KBM-7 (cell line): ENCODE results near the gene DDIT3.

Experiments
- DNase-seq: peaks from one replicate; pipeline ENCODE4 v3.0.0-alpha.2; 2015
- in situ Hi-C: fragments of 300-500 bp; cut with MboI; formaldehyde crosslinking; loops from 2 replicates; pipeline ENCODE4 v1.14.3; 2020; ENCODE audit warnings: low sequenced_read_pairs, low pct_unique_long_range_greater_than_20kb, mixed read lengths

Gene DDIT3

DNA sequence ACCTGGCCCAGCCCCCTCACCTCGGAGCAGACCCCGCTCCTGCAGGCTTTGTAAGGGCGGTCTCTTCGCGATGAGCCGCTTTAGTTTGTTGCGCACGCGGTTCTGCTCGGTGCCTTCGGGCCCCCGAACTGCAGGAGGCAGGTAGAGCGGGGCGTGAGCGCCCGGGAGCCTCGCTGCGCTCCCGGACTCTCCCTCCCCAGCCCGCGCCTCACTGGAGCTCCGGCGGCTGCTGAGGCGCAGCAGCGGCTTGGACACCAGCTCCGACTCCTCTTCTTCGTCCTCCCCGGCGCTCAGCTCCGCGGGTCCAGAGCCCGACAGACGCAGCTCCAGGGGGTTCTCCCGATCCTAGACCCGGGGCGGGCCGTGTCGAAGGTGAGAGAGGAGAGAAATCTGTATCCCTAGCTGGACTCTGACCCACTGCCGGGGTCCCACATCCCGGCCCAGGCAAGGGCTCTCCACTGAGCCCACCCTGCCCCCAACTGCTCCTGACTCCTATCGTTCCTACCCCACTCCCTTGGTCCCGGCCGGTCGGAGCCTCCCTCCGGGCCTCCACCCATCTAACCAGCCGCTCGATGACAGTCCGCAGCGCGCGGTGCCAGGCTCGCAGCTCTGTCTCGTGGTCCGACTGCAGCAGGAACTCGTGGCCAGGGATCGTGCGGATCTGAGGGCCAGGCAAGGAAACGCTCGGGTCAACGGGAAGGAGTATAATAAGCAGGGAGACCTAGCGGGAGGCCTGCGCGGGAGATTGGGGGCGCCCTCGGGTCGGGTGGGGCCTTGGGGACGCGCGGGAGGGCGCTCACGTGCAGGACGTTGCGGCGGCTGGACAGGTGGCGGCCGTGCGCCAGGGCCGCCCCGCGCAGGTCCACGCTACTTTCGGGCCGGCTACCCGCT, 44.8 kb downstream of the DDIT3 start:
- in situ Hi-C loops = no loop called here

DNA sequence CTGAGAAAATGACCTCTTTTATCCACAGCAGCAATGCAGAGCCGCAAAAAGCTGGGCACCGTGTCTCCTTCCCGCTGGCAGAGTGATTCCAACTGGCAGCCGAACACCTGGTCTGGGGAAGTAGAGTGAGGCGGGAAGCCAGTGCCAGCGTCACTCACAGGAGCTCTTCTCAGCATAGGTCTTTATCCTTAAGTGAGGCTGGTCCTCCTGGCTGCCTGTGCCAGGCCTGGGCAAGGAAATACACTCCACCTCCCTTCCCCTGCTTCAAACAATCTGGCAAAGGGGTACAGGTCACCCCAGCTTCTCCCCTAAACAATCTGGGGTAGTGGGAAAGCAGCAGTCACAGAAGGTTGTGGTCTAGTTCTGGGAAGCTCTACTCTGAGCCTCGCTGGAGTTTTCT, 45.5 kb downstream of the DDIT3 start:
- in situ Hi-C loops = no loop called here
- DNase-seq = no peak

More for the DNA sequence above, 44.8 kb downstream of the DDIT3 start:
- DNase-seq = no peak

DNA sequence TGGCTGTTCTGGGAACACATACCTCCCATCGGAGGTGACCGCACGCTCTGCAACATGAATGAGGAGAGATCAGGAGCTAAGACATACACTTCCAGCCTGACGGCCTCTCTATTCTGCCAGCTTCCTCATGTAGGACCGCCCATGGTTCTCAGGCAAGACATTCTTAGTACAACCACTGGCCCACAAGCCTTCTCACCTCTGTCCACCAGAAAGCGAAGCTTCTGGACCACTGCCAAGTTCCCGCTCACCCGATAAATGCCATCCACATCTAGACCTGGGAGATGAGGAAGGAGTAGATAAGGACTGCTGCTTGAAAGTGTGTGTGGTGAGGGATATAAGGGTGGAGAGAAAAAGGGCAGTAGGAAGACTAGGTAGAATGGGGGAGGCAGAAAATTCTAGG, 45.9 kb downstream of the DDIT3 start:
- no peak for DNase-seq
- in situ Hi-C loops = no loop called here

DNA sequence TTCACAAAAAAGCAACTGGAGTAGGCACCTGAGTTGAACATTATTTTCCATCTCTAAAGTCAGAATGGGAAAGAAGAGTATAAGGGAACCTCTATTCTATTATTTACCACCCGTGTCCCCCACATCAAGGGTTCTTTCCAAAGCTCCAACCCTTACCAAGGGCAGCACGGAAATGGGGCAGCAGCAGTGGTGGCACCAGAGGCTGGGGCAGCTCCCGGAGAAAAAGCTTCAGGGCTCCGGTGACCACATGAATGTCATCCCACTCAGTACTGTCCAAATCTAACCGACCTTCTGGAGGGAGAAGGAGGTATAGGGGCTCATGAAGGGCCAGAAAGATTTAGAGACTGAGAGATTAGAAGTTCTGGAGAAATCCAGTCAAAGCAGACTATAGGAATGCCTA, 46.4 kb downstream of the DDIT3 start:
- DNase-seq = no peak
- in situ Hi-C loops = no loop called here

DNA sequence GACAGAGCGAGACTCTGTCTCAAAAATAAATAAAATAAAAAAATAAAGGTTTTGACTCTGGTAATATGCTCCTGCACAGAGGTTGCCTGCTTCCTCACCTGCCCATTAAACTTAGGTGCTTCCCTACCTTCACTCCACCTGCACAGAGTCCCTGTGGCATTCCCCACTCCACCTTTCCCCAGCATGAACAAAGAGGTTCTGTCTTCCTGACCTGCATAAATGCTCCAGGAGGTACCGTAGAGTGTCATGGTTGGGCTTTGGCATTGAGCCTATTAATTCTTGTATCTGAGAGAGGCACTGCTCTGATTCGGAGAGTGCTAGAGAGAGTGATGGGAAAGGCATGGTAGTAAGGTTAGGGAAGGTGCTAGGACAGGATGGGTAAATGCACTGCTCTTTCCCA, 46.9 kb downstream of the DDIT3 start:
- no peak for DNase-seq
- in situ Hi-C loops = no loop called here

DNA sequence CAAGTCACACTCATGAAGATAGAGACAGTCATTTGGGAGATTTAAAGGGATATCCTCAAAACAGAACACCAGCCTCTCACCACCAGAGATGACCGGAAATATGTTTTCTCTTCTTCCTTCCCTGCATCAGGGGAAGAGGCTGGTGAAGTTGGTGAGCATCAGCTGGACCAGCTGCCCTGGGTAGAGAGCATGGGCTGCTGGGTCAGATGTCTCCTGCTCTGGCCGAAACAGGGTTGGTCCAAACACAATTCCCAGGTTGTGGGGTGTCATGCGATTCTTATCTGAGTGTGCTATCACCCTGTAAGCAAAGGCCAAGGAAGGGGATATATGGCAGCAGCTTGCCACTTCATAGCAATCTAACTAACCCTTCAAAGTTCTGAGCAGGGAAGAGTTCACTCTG, 47.9 kb downstream of the DDIT3 start:
- in situ Hi-C loops = no loop called here
- DNase-seq = no peak

DNA sequence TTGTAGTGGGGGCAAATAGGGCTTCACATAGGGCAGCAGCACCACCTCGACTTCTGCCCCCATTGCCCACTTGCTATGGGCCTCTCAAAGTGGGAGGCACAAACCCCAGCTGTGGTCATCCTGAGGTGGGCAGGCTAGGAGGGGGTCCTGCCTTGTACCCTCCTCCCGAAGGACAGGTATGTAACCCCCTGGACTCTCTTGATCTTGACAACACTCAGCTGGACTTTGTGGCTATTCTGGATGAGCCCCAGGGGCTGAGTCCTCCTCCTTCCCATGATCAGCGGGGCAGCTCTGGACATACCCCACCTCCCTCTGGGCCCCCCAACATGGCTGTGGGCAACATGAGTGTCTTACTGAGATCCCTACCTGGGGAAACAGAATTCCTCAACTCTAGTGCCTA, 48.7 kb downstream of the DDIT3 start:
- in situ Hi-C loops = no loop called here
- DNase-seq = no peak

DNA sequence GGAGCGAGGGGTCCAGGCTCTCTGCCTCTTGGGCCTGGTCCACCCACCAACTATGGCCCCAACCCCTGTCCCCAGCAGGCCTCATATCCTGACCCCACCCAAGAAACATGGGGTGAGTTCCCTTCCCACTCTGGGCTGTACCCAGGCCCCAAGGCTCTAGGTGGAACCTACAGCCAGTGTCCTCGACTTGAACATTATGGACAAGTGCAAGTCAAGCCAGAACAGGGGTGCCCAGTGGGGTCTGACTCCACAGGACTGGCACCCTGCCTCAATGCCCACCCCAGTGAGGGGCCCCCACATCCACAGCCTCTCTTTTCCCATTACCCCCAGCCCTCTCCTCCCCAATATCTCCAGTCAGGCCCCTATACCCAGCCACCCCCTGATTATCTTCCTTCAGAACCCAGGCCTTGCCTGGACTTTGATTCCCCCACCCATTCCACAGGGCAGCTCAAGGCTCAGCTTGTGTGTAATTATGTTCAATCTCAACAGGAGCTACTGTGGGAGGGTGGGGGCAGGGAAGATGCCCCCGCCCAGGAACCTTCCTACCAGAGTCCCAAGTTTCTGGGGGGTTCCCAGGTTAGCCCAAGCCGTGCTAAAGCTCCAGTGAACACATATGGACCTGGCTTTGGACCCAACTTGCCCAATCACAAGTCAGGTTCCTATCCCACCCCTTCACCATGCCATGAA, 49.2 kb downstream of the DDIT3 start:
- in situ Hi-C loops = no loop called here
- no peak for DNase-seq

DNA sequence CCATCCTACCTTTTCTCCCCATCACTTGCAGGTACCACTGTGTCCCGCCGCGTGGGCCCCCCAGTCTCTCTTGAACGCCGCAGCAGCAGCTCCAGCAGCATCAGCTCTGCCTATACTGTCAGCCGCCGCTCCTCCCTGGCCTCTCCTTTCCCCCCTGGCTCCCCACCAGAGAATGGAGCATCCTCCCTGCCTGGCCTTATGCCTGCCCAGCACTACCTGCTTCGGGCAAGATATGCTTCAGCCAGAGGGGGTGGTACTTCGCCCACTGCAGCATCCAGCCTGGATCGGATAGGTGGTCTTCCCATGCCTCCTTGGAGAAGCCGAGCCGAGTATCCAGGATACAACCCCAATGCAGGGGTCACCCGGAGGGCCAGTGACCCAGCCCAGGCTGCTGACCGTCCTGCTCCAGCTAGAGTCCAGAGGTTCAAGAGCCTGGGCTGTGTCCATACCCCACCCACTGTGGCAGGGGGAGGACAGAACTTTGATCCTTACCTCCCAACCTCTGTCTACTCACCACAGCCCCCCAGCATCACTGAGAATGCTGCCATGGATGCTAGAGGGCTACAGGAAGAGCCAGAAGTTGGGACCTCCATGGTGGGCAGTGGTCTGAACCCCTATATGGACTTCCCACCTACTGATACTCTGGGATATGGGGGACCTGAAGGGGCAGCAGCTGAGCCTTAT, 49.9 kb downstream of the DDIT3 start:
- no peak for DNase-seq
- in situ Hi-C loops = no loop called here

DNA sequence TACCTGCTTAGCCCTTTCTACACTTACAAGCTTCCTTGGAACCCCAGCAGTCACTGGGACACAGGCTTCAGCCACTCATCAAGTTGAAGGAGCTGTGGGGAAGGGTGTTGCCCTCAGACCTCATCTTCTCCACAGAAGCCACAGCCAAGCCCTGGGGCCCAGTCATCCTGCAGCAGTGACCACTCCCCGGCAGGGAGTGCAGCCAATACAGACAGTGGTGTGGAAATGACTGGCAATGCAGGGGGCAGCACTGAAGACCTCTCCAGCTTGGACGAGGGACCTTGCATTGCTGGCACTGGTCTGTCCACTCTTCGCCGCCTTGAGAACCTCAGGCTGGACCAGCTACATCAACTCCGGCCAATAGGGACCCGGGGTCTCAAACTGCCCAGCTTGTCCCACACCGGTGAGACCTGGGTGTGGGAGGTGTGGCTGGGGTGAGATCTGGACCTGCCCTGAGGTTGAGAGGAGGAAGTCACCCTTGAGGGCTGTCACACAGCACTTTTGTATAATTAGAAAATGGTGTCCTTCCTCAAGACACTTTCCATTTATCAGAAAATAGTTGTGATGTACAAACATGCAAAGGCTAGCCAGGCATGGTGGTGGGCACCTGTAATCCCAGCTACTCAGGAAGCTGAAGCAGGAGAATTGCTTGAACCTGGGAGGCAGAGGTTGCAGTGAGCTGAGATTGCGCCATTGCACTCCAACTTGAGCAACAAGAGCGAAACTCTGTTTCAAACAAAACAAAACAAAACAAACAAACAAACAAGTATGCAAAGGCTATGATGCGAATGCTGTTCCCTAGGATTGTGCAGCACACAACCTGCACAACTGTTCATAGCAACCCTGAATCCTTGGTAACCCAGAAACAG, 50.8 kb downstream of the DDIT3 start:
- in situ Hi-C loops = no loop called here
- no peak for DNase-seq

DNA sequence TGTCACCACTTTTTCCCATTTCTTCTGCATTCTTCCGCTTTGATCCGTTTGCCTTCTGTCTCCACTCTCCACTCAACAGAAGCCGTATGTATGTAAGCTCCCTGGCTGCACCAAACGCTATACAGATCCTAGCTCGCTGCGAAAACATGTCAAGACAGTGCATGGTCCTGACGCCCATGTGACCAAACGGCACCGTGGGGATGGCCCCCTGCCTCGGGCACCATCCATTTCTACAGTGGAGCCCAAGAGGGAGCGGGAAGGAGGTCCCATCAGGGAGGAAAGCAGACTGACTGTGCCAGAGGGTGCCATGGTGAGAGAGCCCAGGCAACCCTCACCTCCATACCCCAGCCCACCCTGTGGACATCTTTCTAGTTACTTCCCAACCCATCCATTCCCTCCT, 52.4 kb downstream of the DDIT3 start:
- no peak for DNase-seq

DNA sequence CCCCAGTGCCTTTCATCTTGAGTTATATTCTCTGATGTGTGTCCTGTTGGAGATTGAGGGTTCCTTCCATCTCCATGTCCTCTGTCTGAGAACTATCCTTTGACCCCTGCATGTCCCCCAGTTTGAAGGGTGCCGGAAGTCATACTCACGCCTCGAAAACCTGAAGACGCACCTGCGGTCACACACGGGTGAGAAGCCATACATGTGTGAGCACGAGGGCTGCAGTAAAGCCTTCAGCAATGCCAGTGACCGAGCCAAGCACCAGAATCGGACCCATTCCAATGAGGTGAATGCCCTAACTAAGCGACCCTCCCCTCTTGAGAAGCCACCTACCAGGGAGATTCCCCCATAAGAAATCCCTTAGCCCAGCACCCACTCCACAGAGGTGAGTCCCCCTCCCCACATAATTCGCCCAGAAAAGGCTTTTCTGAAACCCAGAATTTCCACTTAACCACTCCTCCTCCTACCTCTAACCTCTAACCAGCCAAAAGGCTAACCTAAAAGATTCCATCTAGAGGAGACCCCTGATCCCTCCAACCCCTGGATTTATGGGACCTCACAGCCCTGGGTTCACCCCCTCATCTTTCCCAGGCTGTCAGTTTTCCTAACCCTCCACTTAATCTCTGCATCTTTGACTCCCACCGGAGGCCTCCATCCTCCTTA, 53.0 kb downstream of the DDIT3 start:
- no peak for DNase-seq
- in situ Hi-C loops = no loop called here

More for the DNA sequence above, 52.4 kb downstream of the DDIT3 start:
- in situ Hi-C loops = no loop called here
